PC-3 (cell line): Measurements from ENCODE around the gene TTC39A.

Experiments
- CTCF ChIP-seq: fragments of 300-600 bp; sonication (generic); conservative IDR thresholded peaks from 2 replicates; pipeline ENCODE4 v1.5.1; 2017; ENCODE audit warnings: antibody characterized with exemption, low read depth, mild to moderate bottlenecking, low read length
- EZH2phosphoT487 ChIP-seq: fragments of 300-600 bp; sonication (generic); IDR thresholded peaks from 2 replicates; pipeline ENCODE4 v1.6.1; 2018; ENCODE audit warnings: mild to moderate bottlenecking, antibody characterized with exemption, low read length, borderline replicate concordance

GRCh38 chr1:51280321-51280978, 49.9 kb downstream of the TTC39A start:
- TF ChIP-seq CTCF, result no peak
- TF ChIP-seq EZH2phosphoT487, result no peak
